Adrenal gland (tissue), 5 donors: ENCODE measurements around the gene FCHSD2.

Source experiments
- CTCF ChIP-seq, 6 experiments: fragments of 450-650 bp in 4 of 6; fragments of 200-600 bp in 2 of 6; sonication (generic) in 1 of 6; IDR thresholded peaks; 1 replicate in 5 of 6; 2 replicates in 1 of 6; pipeline versions ENCODE4 v1.5.1 to v1.8.0; 2016 to 2021; ENCODE audit warnings: antibody characterized with exemption in 6 of 6, mild to moderate bottlenecking in 2 of 6, moderate library complexity in 1 of 6
- POLR2A ChIP-seq, 2 donors: fragments of 450-650 bp; IDR thresholded peaks; one replicate each; pipeline ENCODE4 v1.6.1; 2017; ENCODE audit warnings: antibody characterized with exemption in 2 of 2, mild to moderate bottlenecking in 2 of 2, moderate library complexity in 1 of 2
- donor health status: DM: no; HTN: no; CAD: no.

GRCh38 chr11:73055655-73056354, 86.3 kb downstream of the FCHSD2 start:
- TF ChIP-seq CTCF (IDR thresholded peaks at IDR 0.05) (no peak), POLR2A (IDR thresholded peaks at IDR 0.05) (no peak)
